ENCODE results near the gene M1AP. TPM values are rescaled to one million over a fixed set of nuclear protein-coding genes. Genes with fewer than 3 reads are reported as not detected.

The M1AP gene
- total RNA-seq, 1 experiment from 2014 or later = not detected

GRCh38 chr2:74516650-74517049 is 131.5 kb downstream of the M1AP start:
- no peak overlapping the region for H3K27ac ChIP-seq
- peaks cover 85% of the 10 kb centered on the region for H3K27me3 ChIP-seq (replicated peaks)
- no peak for DNase-seq (ENCODE audit: low read depth in 1 of 2, low spot score in 2 of 2)
- H3K4me3 ChIP-seq = no peak overlapping the region
- H3K9me3 ChIP-seq (replicated peaks) = peaks cover 20% of the 10 kb centered on the region
- H3K36me3 ChIP-seq = no peaks in the 10 kb centered on the region
- peaks cover 12% of the 10 kb centered on the region for H3K4me1 ChIP-seq (replicated peaks)

GRCh38 chr2:74515981-74516633 is 132.0 kb downstream of the M1AP start:
- Histone ChIP-seq H3K9me3 (replicated peaks) (peaks cover 20% of the 10 kb centered on the region), H3K27me3 (replicated peaks) (peaks cover 88% of the 10 kb centered on the region), H3K4me1 (replicated peaks) (peaks cover 15% of the 10 kb centered on the region), H3K36me3 (no peaks in the 10 kb centered on the region), H3K27ac (no peak overlapping the region), H3K4me3 (no peak overlapping the region)
- no peak for DNase-seq (ENCODE audit: low read depth in 1 of 2, low spot score in 2 of 2)

- Histone ChIP-seq H3K4me3 (no peak overlapping the region), H3K27ac (no peak overlapping the region), H3K36me3 (no peaks in the 10 kb centered on the region), H3K4me1 (replicated peaks) (peaks cover 17% of the 10 kb centered on the region), H3K27me3 (replicated peaks) (peaks cover 83% of the 10 kb centered on the region), H3K9me3 (replicated peaks) (peaks cover 20% of the 10 kb centered on the region)
- DNase-seq (ENCODE audit: low read depth in 1 of 2, low spot score in 2 of 2) = no peak
These were observed 132.7 kb downstream of the M1AP start for GRCh38 chr2:74515271-74515980.

- no peak within 1 kb of the TSS for H3K27ac ChIP-seq
- no peak for DNase-seq (ENCODE audit: low read depth in 1 of 2, low spot score in 2 of 2)
- peaks cover 17% of the 10 kb centered on the region for H3K4me1 ChIP-seq (replicated peaks)
- peaks cover 77% of the 10 kb centered on the region for H3K27me3 ChIP-seq (replicated peaks)
- peaks cover 20% of the 10 kb centered on the region for H3K9me3 ChIP-seq (replicated peaks)
- H3K36me3 ChIP-seq = no peaks in the 10 kb centered on the region
- no peak within 1 kb of the TSS for H3K4me3 ChIP-seq
These were observed 133.5 kb downstream of the M1AP start, which contains the start of gene TLX2 for GRCh38 chr2:74514368-74515270. TSS of gene TLX2 (plus strand) at chr2:74514450. CDS start at chr2:74514807, 357 bp downstream.

DNA sequence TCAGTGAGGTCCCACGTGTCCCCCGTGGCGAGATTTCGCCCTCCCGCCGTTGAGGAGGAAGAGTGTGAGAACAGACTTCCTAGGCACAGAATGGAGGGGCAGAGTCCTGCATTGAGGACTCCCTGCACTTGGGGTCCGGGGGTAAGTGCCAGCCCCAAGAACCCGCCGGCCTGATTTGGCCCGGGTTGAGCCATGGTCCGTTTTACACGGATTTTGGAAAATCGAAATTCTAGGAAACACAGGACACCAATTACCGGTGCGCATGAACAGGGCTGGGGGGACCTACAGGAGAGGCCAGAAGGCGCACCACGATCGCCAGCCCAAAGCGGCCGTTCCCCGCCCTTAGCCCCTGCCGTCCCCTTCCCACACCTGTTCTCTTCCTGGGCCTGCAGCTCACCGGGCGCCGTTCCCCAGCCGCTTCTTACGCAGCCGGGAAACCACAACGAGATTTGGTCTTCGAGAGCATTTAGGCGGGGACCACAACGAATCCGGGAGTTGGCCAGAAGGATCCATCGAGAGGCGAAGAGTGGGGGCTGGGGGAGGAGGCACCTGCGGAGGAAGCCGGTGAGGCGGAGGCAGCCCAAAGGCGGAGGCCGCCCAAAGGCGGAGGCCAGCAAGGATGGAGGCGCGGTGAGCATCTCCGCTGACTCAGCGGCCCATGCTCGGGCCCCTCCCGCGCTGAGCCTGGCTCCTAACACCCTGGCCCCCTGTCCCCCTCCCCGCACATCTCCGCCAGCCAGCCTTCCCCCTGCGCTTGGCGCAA is 134.3 kb downstream of the M1AP start:
- Histone ChIP-seq H3K4me1 (replicated peaks) (peaks cover 17% of the 10 kb centered on the region), H3K27me3 (replicated peaks) (peaks cover 68% of the 10 kb centered on the region), H3K4me3 (no peak overlapping the region), H3K27ac (no peak overlapping the region), H3K9me3 (replicated peaks) (peaks cover 20% of the 10 kb centered on the region), H3K36me3 (no peaks in the 10 kb centered on the region)
- peak in 1 of 2 experiments; percentile 44 for DNase-seq (ENCODE audit: low read depth in 1 of 2, low spot score in 2 of 2)

- H3K27me3 ChIP-seq (replicated peaks) = peaks cover 60% of the 10 kb centered on the region
- H3K36me3 ChIP-seq = no peaks in the 10 kb centered on the region
- no peak overlapping the region for H3K4me3 ChIP-seq
- no peak for DNase-seq (ENCODE audit: low read depth in 1 of 2, low spot score in 2 of 2)
- no peak overlapping the region for H3K27ac ChIP-seq
- peaks cover 20% of the 10 kb centered on the region for H3K9me3 ChIP-seq (replicated peaks)
- H3K4me1 ChIP-seq (replicated peaks) = peaks cover 23% of the 10 kb centered on the region
These were observed 135.2 kb downstream of the M1AP start for GRCh38 chr2:74512744-74513604.

DNA sequence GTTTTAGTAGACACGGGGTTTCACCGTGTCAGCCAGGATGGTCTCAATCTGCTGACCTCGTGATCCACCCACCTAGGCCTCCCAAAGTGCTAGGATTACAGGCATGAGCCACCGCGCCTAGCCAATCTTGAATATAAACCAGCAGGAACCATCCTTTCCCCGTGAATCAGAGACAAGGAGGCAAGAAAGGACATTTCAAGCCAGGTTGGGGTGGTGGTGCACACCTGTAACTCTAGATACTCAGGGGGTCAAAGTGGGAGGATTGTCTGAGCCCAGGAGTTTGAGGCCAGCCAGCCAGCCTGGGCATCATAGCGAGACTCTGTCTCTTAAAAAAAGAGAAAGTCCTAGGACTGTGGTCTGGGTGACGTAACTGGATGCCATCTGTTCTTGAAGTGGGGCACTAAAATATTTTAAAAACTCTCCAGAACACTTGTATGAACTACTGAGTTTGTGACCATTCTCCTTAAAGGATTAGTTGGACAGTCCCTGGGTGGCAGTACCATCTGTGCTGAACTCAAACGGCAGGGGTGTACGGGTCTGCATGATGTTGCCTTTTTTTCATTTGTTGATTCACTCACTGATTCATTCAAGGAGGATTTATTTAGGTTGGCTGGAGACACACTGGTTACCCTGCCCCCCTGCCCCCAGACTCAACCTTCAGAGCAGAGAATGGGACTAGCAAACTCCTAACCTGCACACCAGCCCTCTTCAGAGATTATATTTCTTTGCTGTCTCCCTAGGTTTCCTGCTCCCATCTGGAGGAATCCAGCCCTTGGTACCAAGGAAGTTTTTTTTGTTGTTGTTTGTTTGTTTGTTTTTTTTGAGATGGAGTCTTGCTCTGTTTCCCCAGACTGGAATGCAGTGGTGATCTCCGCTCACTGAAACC is 136.8 kb downstream of the M1AP start:
- peaks cover 49% of the 10 kb centered on the region for H3K27me3 ChIP-seq (replicated peaks)
- H3K36me3 ChIP-seq = peaks cover 12% of the 10 kb centered on the region
- H3K4me3 ChIP-seq = no peak overlapping the region
- H3K9me3 ChIP-seq (replicated peaks) = peaks cover 15% of the 10 kb centered on the region
- H3K4me1 ChIP-seq (replicated peaks) = peaks cover 33% of the 10 kb centered on the region
- peak in 1 of 2 experiments; percentile 45 for DNase-seq (ENCODE audit: low read depth in 1 of 2, low spot score in 2 of 2)
- H3K27ac ChIP-seq = no peak overlapping the region

GRCh38 chr2:74510272-74510671 is 137.9 kb downstream of the M1AP start:
- no peak overlapping the region for H3K4me3 ChIP-seq
- DNase-seq (ENCODE audit: low read depth in 1 of 2, low spot score in 2 of 2) = no peak
- peaks cover 38% of the 10 kb centered on the region for H3K27me3 ChIP-seq (replicated peaks)
- peaks cover 5% of the 10 kb centered on the region; the same call in 1 of the 2 replicates for H3K9me3 ChIP-seq (replicated peaks)
- H3K36me3 ChIP-seq = peaks cover 22% of the 10 kb centered on the region
- H3K27ac ChIP-seq = no peak overlapping the region
- H3K4me1 ChIP-seq (replicated peaks) = peaks cover 39% of the 10 kb centered on the region

DNA sequence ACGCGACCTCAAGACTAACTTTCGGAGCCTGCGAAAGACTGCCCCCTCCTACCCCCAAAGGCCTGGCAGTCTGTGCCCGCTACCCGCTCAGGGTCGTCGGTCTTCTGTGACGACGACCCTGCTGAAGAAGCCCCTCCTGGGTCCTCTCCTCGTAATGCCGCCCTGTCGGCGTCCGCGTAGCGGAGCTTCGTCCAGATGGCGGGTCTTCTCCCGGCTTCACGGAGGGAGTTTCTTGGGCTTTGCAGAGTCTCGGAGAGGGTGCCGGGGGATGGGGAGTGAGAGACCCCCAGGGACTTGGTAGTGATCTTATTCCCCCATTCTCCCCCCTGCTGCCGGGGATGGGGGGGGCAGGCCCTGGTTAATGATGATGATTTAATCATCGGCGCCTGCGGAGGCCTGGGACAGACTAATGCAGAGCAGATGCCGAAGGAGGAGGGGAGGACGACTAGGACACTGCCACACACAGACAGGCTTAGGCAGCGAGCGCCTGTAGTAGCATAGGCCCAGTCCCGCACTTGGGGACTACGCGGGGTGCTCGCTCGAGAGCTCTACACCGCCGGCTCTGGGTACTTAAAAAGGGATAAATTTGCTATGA is 140.1 kb downstream of the M1AP start:
- Histone ChIP-seq H3K4me1 (replicated peaks) (peaks cover 37% of the 10 kb centered on the region), H3K9me3 (replicated peaks) (no peaks in the 10 kb centered on the region), H3K27ac (peak overlapping the region; percentile 98), H3K27me3 (replicated peaks) (peaks cover 16% of the 10 kb centered on the region), H3K36me3 (peaks cover 31% of the 10 kb centered on the region), H3K4me3 (peak overlapping the region; percentile 96)
- peak in 1 of 2 experiments; percentile 36 for DNase-seq (ENCODE audit: low read depth in 1 of 2, low spot score in 2 of 2)

Measured in SJSA1 (cell line).